ENCODE measurements around the gene TMEM269.
A peak's percentile ranks its signal among the peaks of the same experiment; 100 is the strongest.

Gene TMEM269

GRCh38 chr1:42776502-42776901 lies 8.3 kb upstream of the TMEM269 start:
- Histone ChIP-seq H2BK5ac (ENCODE audit: low read length) (no peak overlapping the region), H2AFZ (ENCODE audit: low read length) (no peak overlapping the region), H3K9ac (ENCODE audit: low read depth, low read length, poor library complexity) (no peak overlapping the region), H3K9me3 (replicated peaks in 1 of 2; ENCODE audit: control insufficient read depth in 2 of 2, insufficient read depth in 1 of 2, low read depth in 1 of 2, low read length in 2 of 2) (no peaks in the 10 kb centered on the region), H4K91ac (ENCODE audit: low read depth, low read length, poor library complexity) (no peak overlapping the region), H3K18ac (ENCODE audit: low read length) (no peak overlapping the region), H3K79me1 (ENCODE audit: low read depth, low read length) (no peaks in the 10 kb centered on the region), H3K14ac (ENCODE audit: low read length) (no peak overlapping the region), H3K4me3 (ENCODE audit: low read length in 2 of 2) (no peak overlapping the region), H3K36me3 (replicated peaks in 1 of 2; ENCODE audit: control insufficient read depth in 2 of 2, insufficient read depth in 2 of 2, low read length in 2 of 2) (peaks cover 19 to 93% of the 10 kb centered on the region in 2 donors), H3K23ac (ENCODE audit: low read depth, low read length, poor library complexity) (no peak overlapping the region), H4K8ac (ENCODE audit: low read depth, low read length) (no peak overlapping the region), H3K4me2 (ENCODE audit: insufficient read depth, low read length, poor library complexity, severe bottlenecking) (no peak overlapping the region), H3K4ac (ENCODE audit: low read length) (no peak overlapping the region), H3K27ac (replicated peaks; ENCODE audit: low read length) (no peak overlapping the region), H2BK12ac (ENCODE audit: low read length) (no peak overlapping the region), H3K27me3 (ENCODE audit: control insufficient read depth in 3 of 3, insufficient read depth in 3 of 3, low read depth in 1 of 3, low read length in 3 of 3) (no peaks in the 10 kb centered on the region), H2BK120ac (ENCODE audit: low read depth, low read length) (no peak overlapping the region), H3K4me1 (ENCODE audit: control insufficient read depth in 2 of 2, insufficient read depth in 1 of 2, low read depth in 1 of 2, low read length in 2 of 2) (no peaks in the 10 kb centered on the region), H2BK15ac (ENCODE audit: low read length) (no peak overlapping the region), H2AK5ac (ENCODE audit: low read depth, low read length) (no peak overlapping the region)
- WGBS, 2 donors (ENCODE audit: extremely low coverage in 2 of 2, insufficient read length in 2 of 2, insufficient replicate concordance in 1 of 2): no CpG with 5 or more reads among the region's 6 CpGs
- DNase-seq (ENCODE audit: low spot score): no peak

GRCh38 chr1:42777852-42778251 lies 6.9 kb upstream of the TMEM269 start:
- DNase-seq (ENCODE audit: low spot score): peak; percentile 26
- peaks cover 19 to 93% of the 10 kb centered on the region in 2 donors for H3K36me3 ChIP-seq (replicated peaks in 1 of 2; ENCODE audit: control insufficient read depth in 2 of 2, insufficient read depth in 2 of 2, low read length in 2 of 2)
- H3K23ac ChIP-seq (ENCODE audit: low read depth, low read length, poor library complexity): no peak overlapping the region

GRCh38 chr1:42779725-42780124 lies 5.1 kb upstream of the TMEM269 start:
- WGBS, 2 donors (ENCODE audit: extremely low coverage in 2 of 2, insufficient read length in 2 of 2, insufficient replicate concordance in 1 of 2): no CpG with 5 or more reads among the region's 2 CpGs

More at GRCh38 chr1:42777852-42778251, 6.9 kb upstream of the TMEM269 start:
- Histone ChIP-seq H2BK15ac (ENCODE audit: low read length) (no peak overlapping the region), H3K27ac (replicated peaks; ENCODE audit: low read length) (no peak overlapping the region), H3K4me2 (ENCODE audit: insufficient read depth, low read length, poor library complexity, severe bottlenecking) (no peak overlapping the region), H4K91ac (ENCODE audit: low read depth, low read length, poor library complexity) (no peak overlapping the region), H3K4ac (ENCODE audit: low read length) (no peak overlapping the region), H3K27me3 (ENCODE audit: control insufficient read depth in 3 of 3, insufficient read depth in 3 of 3, low read depth in 1 of 3, low read length in 3 of 3) (no peaks in the 10 kb centered on the region), H3K79me1 (ENCODE audit: low read depth, low read length) (no peaks in the 10 kb centered on the region), H3K9me3 (replicated peaks in 1 of 2; ENCODE audit: control insufficient read depth in 2 of 2, insufficient read depth in 1 of 2, low read depth in 1 of 2, low read length in 2 of 2) (no peaks in the 10 kb centered on the region), H2AK5ac (ENCODE audit: low read depth, low read length) (no peak overlapping the region), H2BK120ac (ENCODE audit: low read depth, low read length) (no peak overlapping the region), H3K4me3 (ENCODE audit: low read length in 2 of 2) (no peak overlapping the region), H2BK12ac (ENCODE audit: low read length) (no peak overlapping the region), H3K9ac (ENCODE audit: low read depth, low read length, poor library complexity) (no peak overlapping the region), H2AFZ (ENCODE audit: low read length) (no peak overlapping the region), H3K4me1 (ENCODE audit: control insufficient read depth in 2 of 2, insufficient read depth in 1 of 2, low read depth in 1 of 2, low read length in 2 of 2) (no peaks in the 10 kb centered on the region), H4K8ac (ENCODE audit: low read depth, low read length) (no peak overlapping the region), H2BK5ac (ENCODE audit: low read length) (no peak overlapping the region), H3K14ac (ENCODE audit: low read length) (no peak overlapping the region), H3K18ac (ENCODE audit: low read length) (no peak overlapping the region)

GRCh38 chr1:42780176-42780575 lies 4.6 kb upstream of the TMEM269 start:
- no peaks in the 10 kb centered on the region for H3K27me3 ChIP-seq (ENCODE audit: control insufficient read depth in 3 of 3, insufficient read depth in 3 of 3, low read depth in 1 of 3, low read length in 3 of 3)
- H3K4me2 ChIP-seq (ENCODE audit: insufficient read depth, low read length, poor library complexity, severe bottlenecking): no peak overlapping the region
- H3K27ac ChIP-seq (replicated peaks; ENCODE audit: low read length): no peak overlapping the region
- H3K4ac ChIP-seq (ENCODE audit: low read length): no peak overlapping the region
- H3K9me3 ChIP-seq (replicated peaks in 1 of 2; ENCODE audit: control insufficient read depth in 2 of 2, insufficient read depth in 1 of 2, low read depth in 1 of 2, low read length in 2 of 2): no peaks in the 10 kb centered on the region
- no peak overlapping the region for H3K14ac ChIP-seq (ENCODE audit: low read length)
- H4K8ac ChIP-seq (ENCODE audit: low read depth, low read length): no peak overlapping the region
- no peak overlapping the region for H2AFZ ChIP-seq (ENCODE audit: low read length)
- H3K79me1 ChIP-seq (ENCODE audit: low read depth, low read length): no peaks in the 10 kb centered on the region
- no peak overlapping the region for H2AK5ac ChIP-seq (ENCODE audit: low read depth, low read length)
- H3K23ac ChIP-seq (ENCODE audit: low read depth, low read length, poor library complexity): no peak overlapping the region
- H2BK120ac ChIP-seq (ENCODE audit: low read depth, low read length): no peak overlapping the region
- H3K36me3 ChIP-seq (replicated peaks in 1 of 2; ENCODE audit: control insufficient read depth in 2 of 2, insufficient read depth in 2 of 2, low read length in 2 of 2): peaks cover 17 to 87% of the 10 kb centered on the region in 2 donors
- no peak overlapping the region for H3K4me3 ChIP-seq (ENCODE audit: low read length in 2 of 2)
- H2BK15ac ChIP-seq (ENCODE audit: low read length): no peak overlapping the region
- no peak overlapping the region for H4K91ac ChIP-seq (ENCODE audit: low read depth, low read length, poor library complexity)
- no peak overlapping the region for H3K18ac ChIP-seq (ENCODE audit: low read length)
- no peak for DNase-seq (ENCODE audit: low spot score)
- H3K9ac ChIP-seq (ENCODE audit: low read depth, low read length, poor library complexity): no peak overlapping the region
- H2BK12ac ChIP-seq (ENCODE audit: low read length): no peak overlapping the region
- no CpG with 5 or more reads among the region's 1 CpG for WGBS, 2 donors (ENCODE audit: extremely low coverage in 2 of 2, insufficient read length in 2 of 2, insufficient replicate concordance in 1 of 2)
- no peaks in the 10 kb centered on the region for H3K4me1 ChIP-seq (ENCODE audit: control insufficient read depth in 2 of 2, insufficient read depth in 1 of 2, low read depth in 1 of 2, low read length in 2 of 2)
- H2BK5ac ChIP-seq (ENCODE audit: low read length): no peak overlapping the region

More at GRCh38 chr1:42779725-42780124, 5.1 kb upstream of the TMEM269 start:
- H2BK5ac ChIP-seq (ENCODE audit: low read length): no peak overlapping the region
- no peak overlapping the region for H3K4ac ChIP-seq (ENCODE audit: low read length)
- H3K36me3 ChIP-seq (replicated peaks in 1 of 2; ENCODE audit: control insufficient read depth in 2 of 2, insufficient read depth in 2 of 2, low read length in 2 of 2): peaks cover 20 to 91% of the 10 kb centered on the region in 2 donors
- no peak overlapping the region for H4K91ac ChIP-seq (ENCODE audit: low read depth, low read length, poor library complexity)
- no peak overlapping the region for H2BK15ac ChIP-seq (ENCODE audit: low read length)
- H2BK120ac ChIP-seq (ENCODE audit: low read depth, low read length): no peak overlapping the region
- no peak overlapping the region for H3K27ac ChIP-seq (replicated peaks; ENCODE audit: low read length)
- no peaks in the 10 kb centered on the region for H3K4me1 ChIP-seq (ENCODE audit: control insufficient read depth in 2 of 2, insufficient read depth in 1 of 2, low read depth in 1 of 2, low read length in 2 of 2)
- no peak overlapping the region for H2AK5ac ChIP-seq (ENCODE audit: low read depth, low read length)
- no peak for DNase-seq (ENCODE audit: low spot score)
- no peak overlapping the region for H3K4me3 ChIP-seq (ENCODE audit: low read length in 2 of 2)
- no peak overlapping the region for H3K4me2 ChIP-seq (ENCODE audit: insufficient read depth, low read length, poor library complexity, severe bottlenecking)
- H3K23ac ChIP-seq (ENCODE audit: low read depth, low read length, poor library complexity): no peak overlapping the region
- no peak overlapping the region for H2AFZ ChIP-seq (ENCODE audit: low read length)
- H3K14ac ChIP-seq (ENCODE audit: low read length): no peak overlapping the region
- no peaks in the 10 kb centered on the region for H3K79me1 ChIP-seq (ENCODE audit: low read depth, low read length)
- H3K9ac ChIP-seq (ENCODE audit: low read depth, low read length, poor library complexity): no peak overlapping the region
- no peaks in the 10 kb centered on the region for H3K9me3 ChIP-seq (replicated peaks in 1 of 2; ENCODE audit: control insufficient read depth in 2 of 2, insufficient read depth in 1 of 2, low read depth in 1 of 2, low read length in 2 of 2)
- H3K27me3 ChIP-seq (ENCODE audit: control insufficient read depth in 3 of 3, insufficient read depth in 3 of 3, low read depth in 1 of 3, low read length in 3 of 3): no peaks in the 10 kb centered on the region
- H3K18ac ChIP-seq (ENCODE audit: low read length): no peak overlapping the region
- no peak overlapping the region for H4K8ac ChIP-seq (ENCODE audit: low read depth, low read length)
- H2BK12ac ChIP-seq (ENCODE audit: low read length): no peak overlapping the region
